Testis (tissue), 3 donors: ENCODE measurements around the gene ATP8A1. TPM values are rescaled to one million over a fixed set of nuclear protein-coding genes. Genes with fewer than 3 reads are reported as not detected.

Experiments
- DNase-seq: peaks from one replicate; pipeline ENCODE4 v3.0.0-alpha.2; 2019
- H3K27ac ChIP-seq, 2 donors: fragments of 200-600 bp; sonication (generic); one replicate each; pipeline ENCODE4 v1.5.1; 2019
- H3K27me3 ChIP-seq: fragments of 200-600 bp; sonication (generic); one replicate; pipeline ENCODE4 v1.5.1; 2019
- H3K36me3 ChIP-seq: fragments of 200-600 bp; sonication (generic); one replicate; pipeline ENCODE4 v1.5.1; 2017; ENCODE audit warnings: low read depth; ENCODE audit errors: missing control alignments
- H3K4me1 ChIP-seq: fragments of 200-600 bp; sonication (generic); one replicate; pipeline ENCODE4 v1.5.1; 2019
- H3K4me3 ChIP-seq, 2 donors: fragments of 200-600 bp; sonication (generic); one replicate each; pipeline ENCODE4 v1.5.1; 2017 to 2019
- H3K9me3 ChIP-seq: fragments of 200-600 bp; sonication (generic); one replicate; pipeline ENCODE4 v1.5.1; 2017
- CTCF ChIP-seq, 3 experiments: fragments of 450-650 bp in 2 of 3; fragments of 200-600 bp in 1 of 3; sonication (generic) in 1 of 3; IDR thresholded peaks; one replicate each; pipeline ENCODE4 v1.5.1; 2016 to 2019; ENCODE audit warnings: antibody characterized with exemption in 3 of 3, mild to moderate bottlenecking in 2 of 3, moderate library complexity in 1 of 3
- POLR2A ChIP-seq: fragments of 450-650 bp; IDR thresholded peaks from one replicate; pipeline ENCODE4 v1.6.1; 2017; ENCODE audit warnings: antibody characterized with exemption, mild to moderate bottlenecking, moderate library complexity
- WGBS, 2 donors: methylation state at CpG; one replicate each; pipeline ENCODE4 v1.1.5; 2018; 5-methylcytosine and 5-hydroxymethylcytosine counted together
- intact Hi-C: fragments of 100-400 bp; cut with DNase I; formaldehyde crosslinking; loops from one replicate; pipeline ENCODE4 v1.15.1; 2023; ENCODE audit warnings: low total_unique reads
- polyA plus RNA-seq: library from polyadenylated mRNA; stranded (reverse); fragments of 350-450 nt; fragmentation: Illumina TruSeq; extraction: RNeasy Lipid Tissue Mini Kit (QIAGEN cat#74804); gene quantifications from one replicate; pipeline ENCODE4 v1.2.3, GENCODE V29; 2014; ENCODE audit warnings: low read depth, low replicate concordance; ENCODE audit not compliant: insufficient read depth
- total RNA-seq, 2 donors: library from RNA; depleted of rRNA; stranded (reverse); fragments of >200 nt; gene quantifications; one replicate each; pipeline ENCODE4 v1.2.3, GENCODE V29; 2016

Gene ATP8A1
- total and polyA plus RNA-seq, 3 donors from 2014 or later, result 5.5 to 32.5 (median 18.8) TPM

GRCh38 chr4:42672359-42673081 lies 15.6 kb upstream of the ATP8A1 start:
- H3K4me1 ChIP-seq, result no peaks in the 10 kb centered on the region
- no peaks in the 10 kb centered on the region for H3K9me3 ChIP-seq
- H3K27me3 ChIP-seq, result no peaks in the 10 kb centered on the region
- no peak overlapping the region for H3K4me3 ChIP-seq
- intact Hi-C loops, result no loop called here
- no peak overlapping the region for H3K27ac ChIP-seq
- DNase-seq, result no peak
- TF ChIP-seq CTCF (IDR thresholded peaks at IDR 0.05) (no peak), POLR2A (no peak)
- H3K36me3 ChIP-seq, result no peaks in the 10 kb centered on the region
- WGBS, 2 donors, result 55 to 60% methylated on average over 2 of the region's 2 CpGs

GRCh38 chr4:42671431-42672194 lies 14.7 kb upstream of the ATP8A1 start:
- H3K4me1 ChIP-seq, result no peaks in the 10 kb centered on the region
- no peak for TF ChIP-seq CTCF (IDR thresholded peaks at IDR 0.05)
- TF ChIP-seq POLR2A, result no peak
- WGBS, 2 donors, result 70 to 76% methylated on average over 4 of the region's 4 CpGs
- no peaks in the 10 kb centered on the region for H3K36me3 ChIP-seq
- intact Hi-C loops, result no loop called here
- H3K9me3 ChIP-seq, result no peaks in the 10 kb centered on the region
- DNase-seq, result no peak
- no peak overlapping the region for H3K27ac ChIP-seq
- no peaks in the 10 kb centered on the region for H3K27me3 ChIP-seq
- H3K4me3 ChIP-seq, result no peak overlapping the region

- H3K27me3 ChIP-seq, result no peaks in the 10 kb centered on the region
- H3K36me3 ChIP-seq, result no peaks in the 10 kb centered on the region
- no peak overlapping the region for H3K4me3 ChIP-seq
- H3K4me1 ChIP-seq, result peaks cover 2% of the 10 kb centered on the region
- peak overlapping the region in 1 of 2 donors; percentile 91 for H3K27ac ChIP-seq
- no peaks in the 10 kb centered on the region for H3K9me3 ChIP-seq
- intact Hi-C loops, result no loop called here
- 39 to 51% methylated on average over 2 of the region's 2 CpGs for WGBS, 2 donors
- TF ChIP-seq POLR2A (no peak), CTCF (IDR thresholded peaks at IDR 0.05) (no peak)
- no peak for DNase-seq
Observed at GRCh38 chr4:42658261-42658660, 1.4 kb upstream of the ATP8A1 start.

- no peak for DNase-seq
- Histone ChIP-seq H3K36me3 (no peaks in the 10 kb centered on the region), H3K9me3 (no peaks in the 10 kb centered on the region), H3K27me3 (no peaks in the 10 kb centered on the region), H3K4me3 (peak overlapping the region; percentile 80), H3K27ac (peak overlapping the region; percentile 9 to 91), H3K4me1 (peaks cover 2% of the 10 kb centered on the region)
- intact Hi-C loops, result no loop called here
- no peak for TF ChIP-seq POLR2A
- TF ChIP-seq CTCF (IDR thresholded peaks at IDR 0.05), result no peak
- WGBS, 2 donors, result 0% methylated on average over 16 of the region's 31 CpGs; no CpG with 5 or more reads in 1 of the 2 donors
Observed at GRCh38 chr4:42656679-42656943, 294 bp downstream of the ATP8A1 start.
